CMK (cell line): ENCODE results near the gene WNT8B.
A peak's percentile ranks its signal among the peaks of the same experiment; 100 is the strongest.

Experiments
- DNase-seq: peaks from one replicate; pipeline ENCODE4 v3.0.0-alpha.2; 2010; ENCODE audit warnings: low read depth

Gene WNT8B

GRCh38 chr10:100462709-100463108 lies at the start of gene WNT8B:
Gene WNT8B, plus strand, starts transcription at chr10:100463009. Its CDS starts 160 bp downstream, at chr10:100463169.
- no peak for DNase-seq

- DNase-seq = no peak
Measured at GRCh38 chr10:100413173-100413572, 49.6 kb upstream of the WNT8B start.

- DNase-seq = no peak
Measured at GRCh38 chr10:100419911-100420449, 42.8 kb upstream of the WNT8B start.

GRCh38 chr10:100427374-100427773 lies 35.4 kb upstream of the WNT8B start:
- DNase-seq = no peak

GRCh38 chr10:100433253-100434240 lies 29.3 kb upstream of the WNT8B start:
- DNase-seq = peak; percentile 84

- no peak for DNase-seq
Measured at GRCh38 chr10:100436255-100436654, 26.6 kb upstream of the WNT8B start.

- no peak for DNase-seq
Measured at GRCh38 chr10:100438674-100439315, 24.0 kb upstream of the WNT8B start.

GRCh38 chr10:100442548-100442947 lies 20.3 kb upstream of the WNT8B start:
- no peak for DNase-seq

GRCh38 chr10:100446130-100446761 lies 16.6 kb upstream of the WNT8B start:
- no peak for DNase-seq

GRCh38 chr10:100447663-100448062 lies 15.1 kb upstream of the WNT8B start:
- DNase-seq = no peak

- DNase-seq = no peak
Measured at GRCh38 chr10:100448951-100449350, 13.9 kb upstream of the WNT8B start.

GRCh38 chr10:100468322-100468721 lies 5.5 kb downstream of the WNT8B start:
- no peak for DNase-seq

GRCh38 chr10:100468978-100469377 lies 6.2 kb downstream of the WNT8B start:
- DNase-seq = no peak

- no peak for DNase-seq
Measured at GRCh38 chr10:100469756-100470155, 6.9 kb downstream of the WNT8B start.

GRCh38 chr10:100470367-100470766 lies 7.6 kb downstream of the WNT8B start:
- DNase-seq = no peak

- no peak for DNase-seq
Measured at GRCh38 chr10:100477970-100478369, 15.2 kb downstream of the WNT8B start.

GRCh38 chr10:100479037-100479436 lies 16.2 kb downstream of the WNT8B start:
- no peak for DNase-seq

- no peak for DNase-seq
Measured at GRCh38 chr10:100480002-100480401, 17.2 kb downstream of the WNT8B start.

- peak; percentile 41 for DNase-seq
Measured at GRCh38 chr10:100481462-100482081, 18.8 kb downstream of the WNT8B start.

GRCh38 chr10:100482181-100482833 lies 19.5 kb downstream of the WNT8B start:
- DNase-seq = no peak

GRCh38 chr10:100482834-100483185 lies 20.0 kb downstream of the WNT8B start:
- no peak for DNase-seq
